Vagina (tissue), 2 donors: ENCODE measurements around the gene GRP. TPM values are rescaled to one million over a fixed set of nuclear protein-coding genes. Genes with fewer than 3 reads are reported as not detected.
A peak's percentile ranks its signal among the peaks of the same experiment; 100 is the strongest.
"Not testable (repeated sequence)": the region's sequence is repeated elsewhere in the genome, so short reads cannot be mapped to it uniquely, and the experiment has no call there.

ENCODE experiments used
- DNase-seq, 2 donors: peaks; one replicate each; pipeline ENCODE4 v3.0.0-alpha.2; 2017; ENCODE audit errors: extremely low spot score in 2 of 2
- H3K27ac ChIP-seq: fragments of 200-600 bp; sonication (generic); one replicate; pipeline ENCODE4 v1.5.1; 2019
- H3K27me3 ChIP-seq: fragments of 200-600 bp; sonication (generic); one replicate; pipeline ENCODE4 v1.5.1; 2019
- H3K36me3 ChIP-seq, 2 donors: fragments of 200-600 bp; sonication (generic); one replicate each; pipeline ENCODE4 v1.5.1; 2017 to 2019
- H3K4me1 ChIP-seq: fragments of 200-600 bp; sonication (generic); one replicate; pipeline ENCODE4 v1.5.1; 2019
- H3K4me3 ChIP-seq, 2 donors: fragments of 200-600 bp; sonication (generic); 1 replicate in 1 of 2; 2 replicates in 1 of 2; pipeline ENCODE4 v1.5.1; 2016 to 2019
- H3K9me3 ChIP-seq: fragments of 200-600 bp; sonication (generic); one replicate; pipeline ENCODE4 v1.5.1; 2019
- CTCF ChIP-seq, 3 experiments: fragments of 450-650 bp in 2 of 3; fragments of 200-600 bp in 1 of 3; sonication (generic) in 1 of 3; IDR thresholded peaks; one replicate each; pipeline ENCODE4 v1.5.1; 2017 to 2019; ENCODE audit warnings: antibody characterized with exemption in 3 of 3, mild to moderate bottlenecking in 2 of 3, moderate library complexity in 2 of 3
- POLR2A ChIP-seq, 2 donors: fragments of 450-650 bp; IDR thresholded peaks; one replicate each; pipeline ENCODE4 v1.6.1; 2017; ENCODE audit warnings: antibody characterized with exemption in 2 of 2, mild to moderate bottlenecking in 2 of 2, moderate library complexity in 2 of 2
- POLR2AphosphoS5 ChIP-seq, 2 donors: sonication (generic); formaldehyde crosslinking; IDR thresholded peaks; one replicate each; pipeline ENCODE4 v1.9.0; 2017; ENCODE audit warnings: antibody characterized with exemption in 2 of 2, mild to moderate bottlenecking in 2 of 2, low read depth in 1 of 2; ENCODE audit not compliant: insufficient read depth in 1 of 2
- intact Hi-C: fragments of 100-400 bp; cut with DNase I; formaldehyde crosslinking; loops from one replicate; pipeline ENCODE4 v1.15.1; 2023
- total RNA-seq: library from RNA; depleted of rRNA; stranded (reverse); fragments of >200 nt; gene quantifications from one replicate; pipeline ENCODE4 v1.2.3, GENCODE V29; 2016

GRP gene
- total RNA-seq, 1 donor from 2014 or later = not detected

DNA sequence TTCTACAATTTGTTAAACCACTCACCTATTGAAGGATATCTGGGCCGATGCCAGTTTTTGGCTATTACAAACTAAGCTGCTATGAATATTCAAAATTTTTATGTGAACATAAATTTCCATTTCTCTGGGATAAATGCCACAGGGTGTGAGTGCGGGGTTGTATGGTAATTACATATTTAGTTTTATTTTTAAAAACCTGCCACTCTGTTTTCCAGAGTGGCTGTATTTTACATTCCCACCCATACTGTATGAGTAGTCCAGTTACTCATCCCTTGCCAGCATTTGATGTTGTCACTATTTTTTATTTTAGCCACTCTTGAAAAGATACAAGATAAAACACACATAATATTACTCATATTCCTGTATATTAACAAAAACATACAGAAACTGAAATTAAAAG lies 22.9 kb downstream of the GRP start:
- DNase-seq = no peak
- Histone ChIP-seq H3K27ac (no peak overlapping the region), H3K27me3 (no peaks in the 10 kb centered on the region), H3K36me3 (no peaks in the 10 kb centered on the region), H3K4me1 (no peaks in the 10 kb centered on the region), H3K4me3 (no peak overlapping the region), H3K9me3 (no peaks in the 10 kb centered on the region)
- intact Hi-C loops = no loop called here
- TF ChIP-seq CTCF (IDR thresholded peaks at IDR 0.05) = no peak
- no peak for TF ChIP-seq POLR2AphosphoS5 (IDR thresholded peaks at IDR 0.05; ENCODE audit: insufficient read depth in 1 of 2, low read depth in 1 of 2)
- TF ChIP-seq POLR2A (IDR thresholded peaks at IDR 0.05) = no peak

- no peak for DNase-seq
- Histone ChIP-seq H3K4me3 (no peak overlapping the region), H3K4me1 (no peaks in the 10 kb centered on the region), H3K27me3 (no peaks in the 10 kb centered on the region), H3K36me3 (no peaks in the 10 kb centered on the region), H3K9me3 (no peaks in the 10 kb centered on the region), H3K27ac (no peak overlapping the region)
- intact Hi-C loops = no loop called here
- TF ChIP-seq CTCF (IDR thresholded peaks at IDR 0.05) (no peak), POLR2A (IDR thresholded peaks at IDR 0.05) (no peak), POLR2AphosphoS5 (IDR thresholded peaks at IDR 0.05; ENCODE audit: insufficient read depth in 1 of 2, low read depth in 1 of 2) (no peak)
Observed at GRCh38 chr18:59246796-59247195, 26.8 kb downstream of the GRP start.

DNA sequence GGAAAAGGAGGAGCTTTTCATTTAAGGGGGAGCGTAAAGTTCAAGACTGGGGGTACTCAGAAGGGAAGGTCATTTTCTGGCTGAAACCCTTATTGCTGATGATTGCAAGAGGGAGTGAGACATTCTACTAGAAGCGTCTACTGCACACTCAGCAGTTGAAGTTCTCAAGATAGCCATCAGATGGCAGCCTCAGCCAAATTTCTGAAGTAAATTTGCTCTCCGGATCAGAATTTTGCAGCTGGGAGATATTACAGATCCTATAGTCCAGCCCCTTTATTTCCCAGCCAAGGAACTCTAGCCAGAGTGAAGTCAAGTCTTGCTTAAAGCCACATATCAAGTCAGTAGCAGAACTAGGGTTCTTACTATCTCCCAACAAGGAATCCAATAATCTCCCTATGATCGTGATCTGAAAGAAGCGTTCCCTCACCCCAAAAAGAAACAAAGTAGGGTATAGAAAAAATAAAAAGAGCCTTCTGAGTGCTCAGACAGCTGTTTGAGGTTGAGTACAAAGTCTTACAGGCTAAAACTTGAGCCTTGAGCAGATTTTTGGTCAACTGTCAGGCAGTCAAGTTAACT lies 29.3 kb downstream of the GRP start:
- H3K4me1 ChIP-seq = no peaks in the 10 kb centered on the region
- intact Hi-C loops = no loop called here
- TF ChIP-seq POLR2AphosphoS5 (IDR thresholded peaks at IDR 0.05; ENCODE audit: insufficient read depth in 1 of 2, low read depth in 1 of 2) (no peak), CTCF (IDR thresholded peaks at IDR 0.05) (peak in 1 of 3 experiments; percentile 32), POLR2A (IDR thresholded peaks at IDR 0.05) (no peak)

DNA sequence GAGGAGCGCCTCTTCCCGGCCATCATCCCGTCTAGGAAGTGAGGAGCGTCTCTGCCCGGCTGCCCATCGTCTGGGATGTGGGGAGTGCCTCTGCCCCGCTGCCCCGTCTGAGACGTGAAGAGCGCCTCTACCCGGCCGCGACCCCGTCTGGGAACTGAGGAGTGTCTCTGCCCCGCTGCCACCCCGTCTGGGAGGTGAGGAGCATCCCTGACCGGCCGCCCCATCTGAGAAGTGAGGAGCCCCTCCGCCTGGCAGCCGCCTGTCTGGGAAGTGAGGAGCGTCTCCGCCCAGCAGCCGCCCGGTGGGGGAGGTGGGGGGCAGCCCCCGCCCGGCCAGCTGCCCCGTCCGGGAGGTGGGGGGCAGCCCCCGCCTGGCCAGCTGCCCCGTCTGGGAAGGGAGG lies 35.5 kb downstream of the GRP start:
- H3K4me3 ChIP-seq, H3K27me3 ChIP-seq, H3K27ac ChIP-seq, H3K4me1 ChIP-seq, DNase-seq, intact Hi-C loops, H3K9me3 ChIP-seq, H3K36me3 ChIP-seq: not testable (repeated sequence)

More for the DNA sequence above, 29.3 kb downstream of the GRP start:
- Histone ChIP-seq H3K4me3 (no peak overlapping the region), H3K27me3 (no peaks in the 10 kb centered on the region), H3K36me3 (no peaks in the 10 kb centered on the region), H3K9me3 (no peaks in the 10 kb centered on the region), H3K27ac (no peak overlapping the region)
- DNase-seq = no peak

GRCh38 chr18:59261842-59262241 lies 41.9 kb downstream of the GRP start:
- H3K9me3 ChIP-seq, H3K4me3 ChIP-seq, H3K27ac ChIP-seq, DNase-seq, H3K36me3 ChIP-seq, intact Hi-C loops: not testable (repeated sequence)
- Histone ChIP-seq H3K4me1 (peaks cover 13% of the 10 kb centered on the region), H3K27me3 (peaks cover 12% of the 10 kb centered on the region)

DNA sequence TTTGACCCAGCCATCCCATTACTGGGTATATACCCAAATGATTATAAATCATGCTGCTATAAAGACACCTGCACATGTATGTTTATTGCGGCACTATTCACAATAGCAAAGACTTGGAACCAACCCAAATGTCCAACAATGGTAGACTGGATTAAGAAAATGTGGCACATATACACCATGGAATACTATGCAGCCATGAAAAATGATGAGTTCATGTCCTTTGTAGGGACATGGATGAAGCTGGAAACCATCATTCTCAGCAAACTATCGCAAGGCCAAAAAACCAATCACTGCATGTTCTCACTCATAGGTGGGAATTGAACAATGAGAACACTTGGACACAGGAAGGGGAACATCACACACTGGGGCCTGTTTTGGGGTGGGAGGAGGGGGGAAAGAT lies 42.3 kb downstream of the GRP start:
- DNase-seq, H3K27ac ChIP-seq, H3K9me3 ChIP-seq, H3K36me3 ChIP-seq, H3K4me3 ChIP-seq, intact Hi-C loops: not testable (repeated sequence)
- H3K27me3 ChIP-seq = peaks cover 12% of the 10 kb centered on the region
- H3K4me1 ChIP-seq = peaks cover 13% of the 10 kb centered on the region

DNA sequence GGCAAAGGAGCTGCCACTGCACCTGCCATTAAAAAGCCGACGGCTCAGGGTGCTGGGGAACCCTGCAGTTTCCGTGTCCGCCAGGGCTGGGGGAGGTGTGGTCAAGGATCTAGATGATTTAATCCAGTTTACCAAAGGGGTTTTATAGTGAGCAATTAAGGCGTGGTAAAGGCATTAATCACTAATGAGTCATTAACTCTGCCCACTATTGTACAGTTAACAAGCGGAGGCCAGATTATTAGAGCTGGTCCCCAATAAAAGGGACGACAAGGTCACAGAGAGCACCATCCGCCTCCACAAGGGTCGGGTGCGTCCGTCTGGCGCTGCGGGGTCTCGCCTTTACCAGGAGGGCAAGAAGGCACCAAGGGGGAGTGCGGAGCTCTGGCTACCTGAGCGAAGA lies 43.7 kb downstream of the GRP start:
- Histone ChIP-seq H3K27me3 (peaks cover 16% of the 10 kb centered on the region), H3K4me3 (no peak overlapping the region), H3K9me3 (no peaks in the 10 kb centered on the region), H3K36me3 (no peaks in the 10 kb centered on the region), H3K4me1 (peaks cover 17% of the 10 kb centered on the region), H3K27ac (no peak overlapping the region)
- intact Hi-C loops = no loop called here
- DNase-seq = no peak
- TF ChIP-seq POLR2AphosphoS5 (IDR thresholded peaks at IDR 0.05; ENCODE audit: insufficient read depth in 1 of 2, low read depth in 1 of 2) (no peak), CTCF (IDR thresholded peaks at IDR 0.05) (no peak), POLR2A (IDR thresholded peaks at IDR 0.05) (no peak)
